ENCODE measurements around the gene PHKG2. TPM values are rescaled to one million over a fixed set of nuclear protein-coding genes. Genes with fewer than 3 reads are reported as not detected.
A peak's percentile ranks its signal among the peaks of the same experiment; 100 is the strongest.

PHKG2 gene
- total and polyA plus RNA-seq, 7 experiments from 2014 or later, result 33.2 to 57.8 (median 45.0) TPM

DNA sequence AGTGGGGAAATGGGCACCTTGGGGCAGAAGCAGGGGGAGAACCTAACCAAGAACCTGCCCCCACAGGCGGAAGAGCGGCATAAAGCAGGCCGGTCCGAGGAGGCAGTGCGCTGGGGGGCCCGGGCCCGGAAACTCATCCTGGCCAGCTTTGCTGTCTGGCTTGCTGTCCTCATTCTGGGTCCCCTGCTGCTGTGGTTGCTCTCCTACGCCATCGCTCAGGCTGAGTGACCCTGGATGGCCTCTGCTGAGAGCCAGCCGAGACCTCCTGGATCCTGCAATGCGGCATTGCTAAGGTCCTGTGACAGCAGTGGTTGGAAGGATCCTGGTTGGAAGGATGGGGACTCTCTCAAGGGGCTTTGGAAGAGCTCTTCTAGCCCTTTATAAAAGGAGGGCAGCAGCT lies 4.5 kb upstream of the PHKG2 start:
- DNase-seq (no peak), ATAC-seq (no peak)
- Mint-ChIP-seq H3K4me1 (peaks cover 13 to 30% (median 18%) of the 10 kb centered on the region in 7 donors), H3K36me3 (peaks cover 0 to 20% (median 14%) of the 10 kb centered on the region in 5 donors), H3K27ac (peak overlapping the region in 2 of 9 donors; percentile 39 to 63), H3K4me3 (no peak overlapping the region), H3K9me3 (peaks cover 0 to 3% (median 0%) of the 10 kb centered on the region in 11 donors), H3K27me3 (no peaks in the 10 kb centered on the region)
- ChIA-PET POLR2A (no interaction called here), CTCF (no interaction called here)
- H3K36me3 ChIP-seq (ENCODE audit: control insufficient read depth in 2 of 3, insufficient read depth in 3 of 3, low read length in 3 of 3), result peaks cover 0 to 35% (median 0%) of the 10 kb centered on the region in 3 experiments
- no peaks in the 10 kb centered on the region for H3K27me3 ChIP-seq (ENCODE audit: control insufficient read depth in 2 of 2, insufficient read depth in 2 of 2, low read length in 2 of 2)
- intact Hi-C loops (cut with micrococcal nuclease), result no loop called here
- H3K27ac ChIP-seq (ENCODE audit: low read depth, low read length), result no peak overlapping the region
- peaks cover 0 to 6% of the 10 kb centered on the region in 2 donors for H3K4me1 ChIP-seq (ENCODE audit: control insufficient read depth in 2 of 2, insufficient read depth in 2 of 2, low read length in 2 of 2)
- H3K9me3 ChIP-seq (ENCODE audit: control insufficient read depth in 2 of 3, low read length in 3 of 3), result no peaks in the 10 kb centered on the region
- H3K4me3 ChIP-seq (ENCODE audit: low read length), result no peak overlapping the region

DNA sequence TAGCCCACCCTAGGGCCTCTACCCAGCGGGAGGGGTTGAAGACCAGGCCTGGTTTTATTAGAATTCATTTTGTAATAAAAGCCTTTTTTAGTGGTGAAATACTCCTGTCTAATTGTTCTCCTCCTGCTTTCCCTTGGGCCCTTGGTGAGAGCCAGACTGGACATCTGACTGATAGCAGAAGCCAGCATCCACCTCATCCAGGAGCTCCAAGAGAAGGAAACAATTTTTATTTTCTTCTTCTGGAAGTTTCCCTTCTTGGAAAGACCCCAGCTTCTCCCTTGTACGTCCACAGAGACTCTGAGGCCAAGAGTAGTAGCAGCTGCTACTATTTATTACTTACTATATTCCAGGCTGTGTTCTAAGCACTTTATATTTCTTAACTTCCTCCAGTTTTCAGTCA lies 4.0 kb upstream of the PHKG2 start:
- ATAC-seq, result no peak
- Mint-ChIP-seq H3K27me3 (no peaks in the 10 kb centered on the region), H3K4me1 (peaks cover 15 to 30% (median 21%) of the 10 kb centered on the region in 7 donors), H3K9me3 (peaks cover 0 to 3% (median 0%) of the 10 kb centered on the region in 11 donors), H3K36me3 (peaks cover 0 to 21% (median 14%) of the 10 kb centered on the region in 5 donors), H3K4me3 (no peak overlapping the region), H3K27ac (peak overlapping the region in 2 of 9 donors; percentile 12 to 28)
- peaks cover 0 to 6% of the 10 kb centered on the region in 2 donors for H3K4me1 ChIP-seq (ENCODE audit: control insufficient read depth in 2 of 2, insufficient read depth in 2 of 2, low read length in 2 of 2)
- CTCF ChIA-PET, result no interaction called here
- H3K36me3 ChIP-seq (ENCODE audit: control insufficient read depth in 2 of 3, insufficient read depth in 3 of 3, low read length in 3 of 3), result peaks cover 0 to 30% (median 0%) of the 10 kb centered on the region in 3 experiments
- DNase-seq, result no peak
- H3K4me3 ChIP-seq (ENCODE audit: low read length), result no peak overlapping the region
- H3K9me3 ChIP-seq (ENCODE audit: control insufficient read depth in 2 of 3, low read length in 3 of 3), result no peaks in the 10 kb centered on the region
- POLR2A ChIA-PET, result interaction anchor here (0.7 kb wide), 1 partner anchor 15 kb away, joined by 3 read pairs; no protein-coding TSS in a partner anchor
- no peak overlapping the region for H3K27ac ChIP-seq (ENCODE audit: low read depth, low read length)
- intact Hi-C loops (cut with micrococcal nuclease), result no loop called here
- H3K27me3 ChIP-seq (ENCODE audit: control insufficient read depth in 2 of 2, insufficient read depth in 2 of 2, low read length in 2 of 2), result no peaks in the 10 kb centered on the region

DNA sequence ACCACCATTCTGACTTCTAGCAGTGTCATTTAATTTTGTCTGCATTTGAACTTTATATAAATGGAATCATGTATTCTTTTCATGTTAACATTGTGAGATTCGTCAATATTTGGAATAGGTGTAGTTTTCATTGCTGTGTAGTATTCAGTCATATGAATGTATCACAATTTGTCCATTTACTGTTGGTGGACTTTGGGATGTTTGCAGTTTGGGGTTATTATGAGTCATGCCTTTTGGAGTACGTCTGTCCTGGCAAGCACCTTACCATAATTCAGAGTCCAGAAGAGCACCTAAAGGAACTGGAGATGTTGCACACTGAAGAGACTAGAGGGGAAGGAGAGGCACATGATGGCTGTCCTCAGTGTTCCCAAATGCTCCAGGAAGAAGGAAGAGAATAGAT lies 3.1 kb upstream of the PHKG2 start:
- POLR2A ChIA-PET, result no interaction called here
- H3K27ac Mint-ChIP-seq, result peak overlapping the region in 6 of 9 donors; percentile 1 to 48 (median 16)
- intact Hi-C loops (cut with micrococcal nuclease), result no loop called here

DNA sequence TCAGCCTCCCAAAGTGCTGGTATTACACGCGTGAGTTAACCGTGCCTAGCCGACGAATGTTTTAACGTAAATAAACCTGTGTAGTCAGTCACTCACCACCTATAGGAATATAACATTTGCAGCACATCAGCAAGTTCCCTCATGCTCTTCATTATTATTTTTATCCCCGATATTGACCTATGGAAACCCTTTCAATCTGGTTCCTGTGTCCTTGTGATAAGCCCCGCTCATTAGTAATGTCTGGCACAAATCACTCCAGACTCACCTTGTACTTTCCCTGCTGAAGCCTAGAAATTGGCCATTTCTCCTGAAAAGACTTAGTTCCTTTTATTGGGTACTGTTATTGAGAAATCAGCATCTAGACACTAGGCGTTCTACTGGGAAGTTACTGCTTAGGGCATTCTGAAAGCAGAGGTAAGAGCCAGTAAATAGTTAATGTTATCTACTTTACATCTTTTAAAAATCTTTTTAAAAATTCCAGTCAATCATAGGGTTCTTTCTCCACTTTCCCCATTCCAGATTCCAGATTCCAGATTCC lies 1.5 kb upstream of the PHKG2 start:
- Mint-ChIP-seq H3K27ac (peak overlapping the region in 6 of 9 donors; percentile 36 to 91 (median 87)), H3K9me3 (peaks cover 0 to 3% (median 0%) of the 10 kb centered on the region in 11 donors), H3K4me3 (peak overlapping the region in 1 of 10 donors; percentile 78), H3K36me3 (peaks cover 5 to 25% (median 21%) of the 10 kb centered on the region in 5 donors), H3K27me3 (no peaks in the 10 kb centered on the region), H3K4me1 (peaks cover 18 to 33% (median 28%) of the 10 kb centered on the region in 7 donors)
- H3K27ac ChIP-seq (ENCODE audit: low read depth, low read length), result peak overlapping the region; percentile 75
- peaks cover 4 to 6% of the 10 kb centered on the region in 2 donors for H3K4me1 ChIP-seq (ENCODE audit: control insufficient read depth in 2 of 2, insufficient read depth in 2 of 2, low read length in 2 of 2)
- CTCF ChIA-PET, result no interaction called here
- no peak for ATAC-seq
- intact Hi-C loops (cut with micrococcal nuclease), result no loop called here
- H3K36me3 ChIP-seq (ENCODE audit: control insufficient read depth in 2 of 3, insufficient read depth in 3 of 3, low read length in 3 of 3), result peaks cover 0 to 28% (median 0%) of the 10 kb centered on the region in 3 experiments
- no peaks in the 10 kb centered on the region for H3K27me3 ChIP-seq (ENCODE audit: control insufficient read depth in 2 of 2, insufficient read depth in 2 of 2, low read length in 2 of 2)
- DNase-seq, result no peak
- no peak overlapping the region for H3K4me3 ChIP-seq (ENCODE audit: low read length)
- no peaks in the 10 kb centered on the region for H3K9me3 ChIP-seq (ENCODE audit: control insufficient read depth in 2 of 3, low read length in 3 of 3)
- POLR2A ChIA-PET, result interaction anchor here (0.6 to 4.4 kb wide), 9 partner anchors 10 to 438 kb away, joined by 3 to 18 read pairs (median 8); partner anchors contain the start of genes FBRS and ZNF688

More for the DNA sequence above, 3.1 kb upstream of the PHKG2 start:
- ATAC-seq (no peak), DNase-seq (no peak)
- H3K36me3 ChIP-seq (ENCODE audit: control insufficient read depth in 2 of 3, insufficient read depth in 3 of 3, low read length in 3 of 3), result peaks cover 0 to 24% (median 0%) of the 10 kb centered on the region in 3 experiments
- H3K9me3 ChIP-seq (ENCODE audit: control insufficient read depth in 2 of 3, low read length in 3 of 3), result no peaks in the 10 kb centered on the region
- H3K4me1 Mint-ChIP-seq, result peaks cover 20 to 37% (median 30%) of the 10 kb centered on the region in 7 donors
- no peaks in the 10 kb centered on the region for H3K27me3 ChIP-seq (ENCODE audit: control insufficient read depth in 2 of 2, insufficient read depth in 2 of 2, low read length in 2 of 2)
- H3K36me3 Mint-ChIP-seq, result peaks cover 0 to 25% (median 14%) of the 10 kb centered on the region in 5 donors
- peaks cover 4 to 6% of the 10 kb centered on the region in 2 donors for H3K4me1 ChIP-seq (ENCODE audit: control insufficient read depth in 2 of 2, insufficient read depth in 2 of 2, low read length in 2 of 2)
- H3K27ac ChIP-seq (ENCODE audit: low read depth, low read length), result no peak overlapping the region
- H3K27me3 Mint-ChIP-seq, result no peaks in the 10 kb centered on the region
- H3K4me3 ChIP-seq (ENCODE audit: low read length), result no peak overlapping the region
- CTCF ChIA-PET, result no interaction called here
- H3K4me3 Mint-ChIP-seq, result peak overlapping the region in 1 of 10 donors; percentile 23
- H3K9me3 Mint-ChIP-seq, result peaks cover 0 to 3% (median 0%) of the 10 kb centered on the region in 11 donors

DNA sequence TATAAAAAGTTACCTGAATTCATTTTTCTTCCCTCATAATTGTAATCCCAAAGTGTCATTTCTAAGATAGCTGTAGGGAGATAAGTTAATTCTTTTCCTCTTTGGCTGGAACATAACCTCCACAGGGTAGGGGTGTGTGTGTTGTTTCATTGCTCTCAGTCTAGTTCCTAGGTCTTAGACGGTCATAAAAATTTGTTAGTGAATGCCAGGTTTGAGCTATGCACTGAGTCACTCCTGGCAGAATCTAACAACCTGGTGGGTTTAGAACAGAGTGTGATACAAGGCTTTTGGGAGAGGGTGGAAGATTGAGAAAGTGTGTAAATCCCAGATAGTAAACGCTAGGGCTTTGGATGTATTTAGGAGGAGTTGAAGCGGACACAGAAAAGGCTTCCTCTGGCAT lies 894 bp upstream of the PHKG2 start:
- DNase-seq (peak in 1 of 9 donors; percentile 7), ATAC-seq (no peak)
- Mint-ChIP-seq H3K36me3 (peaks cover 5 to 18% (median 16%) of the 10 kb centered on the region in 5 donors), H3K4me1 (peaks cover 18 to 29% (median 27%) of the 10 kb centered on the region in 7 donors), H3K4me3 (peak overlapping the region; percentile 78 to 98 (median 90)), H3K27ac (peak overlapping the region; percentile 82 to 95 (median 88)), H3K9me3 (peaks cover 0 to 3% (median 0%) of the 10 kb centered on the region in 11 donors), H3K27me3 (no peaks in the 10 kb centered on the region)
- ChIA-PET POLR2A (interaction anchor here (0.6 to 4.4 kb wide), 21 partner anchors 10 to 1591 kb away, joined by 3 to 18 read pairs (median 5); partner anchors contain the start of genes CFAP119, FBRS, ZNF629 and ZNF688), CTCF (interaction anchor here (1.5 kb wide), 1 partner anchor 67 kb away, joined by 4 read pairs; no protein-coding TSS in a partner anchor)
- intact Hi-C loops (cut with micrococcal nuclease), result no loop called here
- Histone ChIP-seq H3K9me3 (ENCODE audit: control insufficient read depth in 2 of 3, low read length in 3 of 3) (no peaks in the 10 kb centered on the region), H3K27ac (ENCODE audit: low read depth, low read length) (peak overlapping the region; percentile 75), H3K4me1 (ENCODE audit: control insufficient read depth in 2 of 2, insufficient read depth in 2 of 2, low read length in 2 of 2) (peaks cover 4 to 6% of the 10 kb centered on the region in 2 donors), H3K27me3 (ENCODE audit: control insufficient read depth in 2 of 2, insufficient read depth in 2 of 2, low read length in 2 of 2) (no peaks in the 10 kb centered on the region), H3K4me3 (ENCODE audit: low read length) (peak overlapping the region; percentile 51), H3K36me3 (ENCODE audit: control insufficient read depth in 2 of 3, insufficient read depth in 3 of 3, low read length in 3 of 3) (peaks cover 0 to 22% (median 0%) of the 10 kb centered on the region in 3 experiments)

DNA sequence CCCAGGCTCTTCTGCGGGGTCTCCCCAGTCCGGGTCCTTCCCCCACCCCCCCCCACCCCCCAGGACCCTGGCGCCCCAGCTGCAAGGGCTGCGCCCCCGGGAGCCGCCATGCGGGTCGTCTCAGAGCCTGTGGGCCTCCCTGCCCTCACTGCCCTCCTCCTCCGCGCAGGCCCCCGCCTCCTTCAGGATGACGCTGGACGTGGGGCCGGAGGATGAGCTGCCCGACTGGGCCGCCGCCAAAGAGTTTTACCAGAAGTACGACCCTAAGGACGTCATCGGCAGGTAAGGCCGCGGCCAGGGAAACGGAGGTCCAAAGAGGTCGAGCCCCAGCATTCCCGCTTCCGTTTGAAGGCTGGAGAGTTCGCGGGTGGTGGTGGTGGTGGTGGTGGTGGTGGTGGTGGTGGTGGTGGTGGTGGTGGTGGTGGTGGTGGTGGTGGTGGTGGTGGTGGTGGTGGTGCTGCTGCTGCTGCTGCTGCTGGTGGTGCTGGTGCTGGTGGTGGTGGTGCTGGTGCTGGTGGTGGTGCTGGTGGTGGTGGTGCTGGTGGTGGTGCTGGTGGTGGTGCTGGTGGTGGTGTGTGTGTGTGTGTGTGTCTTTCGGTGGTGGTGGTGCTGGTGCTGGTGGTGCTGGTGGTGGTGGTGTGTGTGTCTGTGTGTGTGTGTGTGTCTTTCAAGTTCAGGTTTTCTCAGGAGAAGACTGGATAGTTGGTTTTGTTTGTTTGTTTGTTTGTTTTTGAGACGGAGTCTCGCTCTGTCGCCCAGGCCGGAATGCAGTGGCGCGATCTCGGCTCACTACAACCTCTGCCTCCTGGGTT lies 615 bp downstream of the PHKG2 start:
- ChIA-PET CTCF (interaction anchor here (1.5 kb wide), 1 partner anchor 66 kb away, joined by 4 read pairs; no protein-coding TSS in a partner anchor), POLR2A (interaction anchor here (0.6 to 4.4 kb wide), 17 partner anchors 11 to 414 kb away, joined by 3 to 18 read pairs (median 5); partner anchors contain the start of gene CFAP119)
- H3K27me3 ChIP-seq (ENCODE audit: control insufficient read depth in 2 of 2, insufficient read depth in 2 of 2, low read length in 2 of 2), result no peaks in the 10 kb centered on the region
- peak overlapping the region; percentile 75 for H3K27ac ChIP-seq (ENCODE audit: low read depth, low read length)
- intact Hi-C loops (cut with micrococcal nuclease), result loop anchor here (1.0 to 2.0 kb wide), 9 partner anchors 13 to 710 kb away; partner anchors contain the start of genes CFAP119 (in 2 of the 2), FBRS (in 2 of the 2), RNF40 (in 2 of the 2) and ARMC5 (in 1 of the 2)
- peaks cover 0 to 24% (median 5%) of the 10 kb centered on the region in 3 experiments for H3K36me3 ChIP-seq (ENCODE audit: control insufficient read depth in 2 of 3, insufficient read depth in 3 of 3, low read length in 3 of 3)
- peak; percentile 15 for ATAC-seq
- H3K9me3 ChIP-seq (ENCODE audit: control insufficient read depth in 2 of 3, low read length in 3 of 3), result no peaks in the 10 kb centered on the region
- Mint-ChIP-seq H3K9me3 (peaks cover 0 to 3% (median 0%) of the 10 kb centered on the region in 11 donors), H3K27ac (peak overlapping the region in 8 of 9 donors; percentile 75 to 95 (median 88)), H3K36me3 (peaks cover 5 to 19% (median 12%) of the 10 kb centered on the region in 5 donors), H3K27me3 (no peaks in the 10 kb centered on the region), H3K4me1 (peaks cover 16 to 29% (median 27%) of the 10 kb centered on the region in 7 donors), H3K4me3 (peak overlapping the region; percentile 78 to 98 (median 90))
- peak in 1 of 9 donors; percentile 5 for DNase-seq
- peaks cover 4 to 6% of the 10 kb centered on the region in 2 donors for H3K4me1 ChIP-seq (ENCODE audit: control insufficient read depth in 2 of 2, insufficient read depth in 2 of 2, low read length in 2 of 2)
- H3K4me3 ChIP-seq (ENCODE audit: low read length), result peak overlapping the region; percentile 51

All from naive thymus-derived CD4-positive, alpha-beta T cell (primary cell).